ENCODE measurements around the gene AGFG1. TPM values are rescaled to one million over a fixed set of nuclear protein-coding genes. Genes with fewer than 3 reads are reported as not detected.

AGFG1 gene
- total RNA-seq, 1 experiment from 2014 or later: 109 TPM

GRCh38 chr2:227507963-227508362, 36.0 kb downstream of the AGFG1 start:
- Mint-ChIP-seq H3K9me3 (no peaks in the 10 kb centered on the region), H3K36me3 (ENCODE audit: insufficient read depth in 1 of 3, low read depth in 3 of 3) (peaks cover 0 to 6% (median under 1%) of the 10 kb centered on the region in 3 experiments; a peak in 1 of 7 replicates), H3K27me3 (ENCODE audit: low read depth) (no peaks in the 10 kb centered on the region), H3K4me3 (no peak overlapping the region), H3K4me1 (peaks cover 55 to 66% of the 10 kb centered on the region in 2 experiments), H3K27ac (peak overlapping the region in 2 of 3 experiments; percentile 38 to 67; a peak in 2 of 7 replicates)
- Histone ChIP-seq H2BK20ac (ENCODE audit: low read depth, low read length, poor library complexity, severe bottlenecking) (no peak overlapping the region), H3K18ac (ENCODE audit: insufficient read length, low read depth, low read length) (no peak overlapping the region), H3K27me3 (ENCODE audit: insufficient read depth, low read length) (no peaks in the 10 kb centered on the region), H4K5ac (ENCODE audit: insufficient read length, low read depth, low read length) (no peak overlapping the region), H2BK15ac (ENCODE audit: low read depth, low read length) (no peak overlapping the region), H3K23me2 (ENCODE audit: insufficient read length, low read depth, low read length, poor library complexity, severe bottlenecking) (no peaks in the 10 kb centered on the region), H3K9ac (ENCODE audit: extremely low read depth, insufficient read length, low read length) (no peak overlapping the region), H3K79me2 (ENCODE audit: insufficient read depth, low read length) (peaks cover 30% of the 10 kb centered on the region; the same call in 1 of the 2 replicates), H2AK5ac (ENCODE audit: insufficient read length, low read length) (no peak overlapping the region), H4K20me1 (ENCODE audit: control insufficient read depth, insufficient read depth, insufficient read length) (no peaks in the 10 kb centered on the region), H3K27ac (ENCODE audit: insufficient read length, low read depth, low read length) (no peak overlapping the region), H3K14ac (ENCODE audit: insufficient read depth, low read length) (no peak overlapping the region), H3K4me1 (ENCODE audit: insufficient read depth, low read length) (peaks cover 2% of the 10 kb centered on the region), H4K91ac (ENCODE audit: insufficient read length, low read depth, low read length) (no peak overlapping the region), H2BK12ac (ENCODE audit: insufficient read length, low read depth, low read length) (no peak overlapping the region), H3K9me3 (ENCODE audit: control insufficient read depth, low read depth, low read length) (no peaks in the 10 kb centered on the region), H3T11ph (ENCODE audit: low read length) (no peak overlapping the region), H3K79me1 (ENCODE audit: insufficient read depth, low read depth, low read length, poor library complexity, severe bottlenecking) (no peaks in the 10 kb centered on the region), H3K4me2 (ENCODE audit: insufficient read depth, insufficient read length, low read length) (no peak overlapping the region), H2BK120ac (ENCODE audit: low read depth, low read length, poor library complexity, severe bottlenecking) (no peak overlapping the region), H3K23ac (ENCODE audit: insufficient read length, low read depth, low read length) (no peak overlapping the region), H3K56ac (ENCODE audit: insufficient read length, low read depth, low read length) (no peak overlapping the region), H3K4ac (ENCODE audit: low read depth, low read length) (no peak overlapping the region), H2AFZ (ENCODE audit: low read length) (no peak overlapping the region), H4K8ac (replicated peaks; ENCODE audit: insufficient read length, low read depth, low read length) (no peak overlapping the region), H2BK5ac (ENCODE audit: insufficient read length, low read length) (no peak overlapping the region)
- WGBS (ENCODE audit: extremely low coverage, insufficient read length, low lambda C conversion rate): no CpG with 5 or more reads among the region's 2 CpGs
- no peak for TF ChIP-seq CTCF (conservative IDR thresholded peaks at IDR 0.05)
- DNase-seq: no peak

All from H9 (cell line).